ENCODE data around the gene ANO4. TPM values are rescaled to one million over a fixed set of nuclear protein-coding genes. Genes with fewer than 3 reads are reported as not detected.

Gene ANO4
- total RNA-seq, 1 experiment from 2014 or later: 5.7 TPM

GRCh38 chr12:100823963-100824362, 29.4 kb downstream of the ANO4 start:
- Histone ChIP-seq H3K4me2 (ENCODE audit: insufficient read depth, insufficient read length, low read length) (no peak overlapping the region), H3K79me1 (ENCODE audit: insufficient read depth, low read depth, low read length, poor library complexity, severe bottlenecking) (no peaks in the 10 kb centered on the region), H4K8ac (replicated peaks; ENCODE audit: insufficient read length, low read depth, low read length) (no peak overlapping the region), H3K23me2 (ENCODE audit: insufficient read length, low read depth, low read length, poor library complexity, severe bottlenecking) (no peaks in the 10 kb centered on the region), H3T11ph (ENCODE audit: low read length) (no peak overlapping the region), H2BK15ac (ENCODE audit: low read depth, low read length) (no peak overlapping the region), H4K5ac (ENCODE audit: insufficient read length, low read depth, low read length) (no peak overlapping the region), H3K9ac (ENCODE audit: extremely low read depth, insufficient read length, low read length) (no peak overlapping the region), H3K23ac (ENCODE audit: insufficient read length, low read depth, low read length) (no peak overlapping the region), H2BK120ac (ENCODE audit: low read depth, low read length, poor library complexity, severe bottlenecking) (no peak overlapping the region), H3K27ac (ENCODE audit: insufficient read length, low read depth, low read length) (no peak overlapping the region), H3K9me3 (ENCODE audit: control insufficient read depth, low read depth, low read length) (no peaks in the 10 kb centered on the region), H2BK20ac (ENCODE audit: low read depth, low read length, poor library complexity, severe bottlenecking) (no peak overlapping the region), H4K20me1 (ENCODE audit: control insufficient read depth, insufficient read depth, insufficient read length) (no peaks in the 10 kb centered on the region), H2AFZ (ENCODE audit: low read length) (no peak overlapping the region), H3K56ac (ENCODE audit: insufficient read length, low read depth, low read length) (no peak overlapping the region), H2AK5ac (ENCODE audit: insufficient read length, low read length) (no peak overlapping the region), H3K14ac (ENCODE audit: insufficient read depth, low read length) (no peak overlapping the region), H3K79me2 (ENCODE audit: insufficient read depth, low read length) (no peaks in the 10 kb centered on the region), H3K4ac (ENCODE audit: low read depth, low read length) (no peak overlapping the region), H2BK5ac (ENCODE audit: insufficient read length, low read length) (no peak overlapping the region), H2BK12ac (ENCODE audit: insufficient read length, low read depth, low read length) (no peak overlapping the region), H3K27me3 (ENCODE audit: insufficient read depth, low read length) (no peaks in the 10 kb centered on the region), H3K18ac (ENCODE audit: insufficient read length, low read depth, low read length) (no peak overlapping the region), H4K91ac (ENCODE audit: insufficient read length, low read depth, low read length) (no peak overlapping the region), H3K4me1 (ENCODE audit: insufficient read depth, low read length) (no peaks in the 10 kb centered on the region)
- no peak for DNase-seq
- no peak for TF ChIP-seq CTCF (conservative IDR thresholded peaks at IDR 0.05)
- Mint-ChIP-seq H3K27ac (no peak overlapping the region), H3K4me3 (no peak overlapping the region), H3K27me3 (ENCODE audit: low read depth) (no peaks in the 10 kb centered on the region; the same call in 1 of the 2 replicates), H3K4me1 (peaks cover 5 to 9% of the 10 kb centered on the region in 2 experiments; a peak in 3 of 4 replicates), H3K36me3 (ENCODE audit: insufficient read depth in 1 of 3, low read depth in 3 of 3) (no peaks in the 10 kb centered on the region), H3K9me3 (no peaks in the 10 kb centered on the region)
- no CpG with 5 or more reads among the region's 1 CpG for WGBS (ENCODE audit: extremely low coverage, insufficient read length, low lambda C conversion rate)
